Natural killer cell (primary cell): ENCODE measurements around the gene SHISA6. TPM values are rescaled to one million over a fixed set of nuclear protein-coding genes. Genes with fewer than 3 reads are reported as not detected.

Experiments
- ATAC-seq, 3 donors: fragments of 150-1000 bp in 2 of 3; fragments of 200-7000 bp in 1 of 3; cut with Tn5 transposase; 1 replicate in 1 of 3; 2 replicates in 2 of 3; pipeline ENCODE4 v1.10.0; 2021; ENCODE audit warnings: mild to moderate bottlenecking in 2 of 3, moderate library complexity in 2 of 3
- DNase-seq, 2 donors: peaks; one replicate each; pipeline versions ENCODE4 v3.0.0 to v3.0.0-alpha.2; 2013 to 2021; ENCODE audit warnings: mixed read lengths in 1 of 2
- H3K27ac ChIP-seq: one replicate; pipeline ENCODE4 v1.5.1; 2013; ENCODE audit warnings: mild to moderate bottlenecking, low read length
- H3K27me3 ChIP-seq: one replicate; pipeline ENCODE4 v1.6.1; 2013; ENCODE audit warnings: low read length; ENCODE audit not compliant: control insufficient read depth, insufficient read depth
- H3K36me3 ChIP-seq: one replicate; pipeline ENCODE4 v1.6.1; 2013; ENCODE audit warnings: low read length; ENCODE audit not compliant: control insufficient read depth, insufficient read depth
- H3K4me1 ChIP-seq: one replicate; pipeline ENCODE4 v1.6.1; 2013; ENCODE audit warnings: low read length; ENCODE audit not compliant: control insufficient read depth, insufficient read depth
- H3K4me3 ChIP-seq: one replicate; pipeline ENCODE4 v1.5.1; 2013; ENCODE audit warnings: low read length
- H3K9me3 ChIP-seq: one replicate; pipeline ENCODE4 v1.6.1; 2013; ENCODE audit warnings: low read length; ENCODE audit not compliant: control insufficient read depth, insufficient read depth
- H3K27ac Mint-ChIP-seq, 2 donors: one replicate each; pipeline ENCODE4 v1.8.0; 2022; ENCODE audit warnings: mild to moderate bottlenecking in 2 of 2, mixed read lengths in 2 of 2, moderate library complexity in 1 of 2
- H3K27me3 Mint-ChIP-seq, 2 donors: one replicate each; pipeline ENCODE4 v1.8.0; 2022; ENCODE audit warnings: low read depth in 2 of 2, mixed read lengths in 2 of 2
- H3K36me3 Mint-ChIP-seq: one replicate; pipeline ENCODE4 v1.8.0; 2022; ENCODE audit warnings: mixed read lengths
- H3K4me1 Mint-ChIP-seq, 2 donors: one replicate each; pipeline ENCODE4 v1.8.0; 2022; ENCODE audit warnings: mixed read lengths in 2 of 2
- H3K4me3 Mint-ChIP-seq: one replicate; pipeline ENCODE4 v1.8.0; 2022; ENCODE audit warnings: mild to moderate bottlenecking, moderate library complexity, mixed read lengths
- H3K9me3 Mint-ChIP-seq, 2 donors: one replicate each; pipeline ENCODE4 v1.8.0; 2022; ENCODE audit warnings: mixed read lengths in 2 of 2
- WGBS: methylation state at CpG from one replicate; pipeline ENCODE4 v1.1.7; 2013; ENCODE audit warnings: missing lambda C conversion rate; ENCODE audit not compliant: insufficient coverage; 5-methylcytosine and 5-hydroxymethylcytosine counted together
- intact Hi-C: fragments of 100-400 bp; cut with micrococcal nuclease; formaldehyde crosslinking; loops from one replicate; pipeline ENCODE4 v1.14.2; 2022
- total RNA-seq, 4 donors: library from RNA; stranded (reverse); fragments of 120-200 nt in 1 of 4; gene quantifications; one replicate each; pipeline versions ENCODE4 v1.2.3 to v1.2.4, GENCODE V29; 2013 to 2022
- TF ChIP-seq, protein P1 (sequence below): fragments of 200-600 bp; IDR thresholded peaks from one replicate; pipeline ENCODE4 v1.8.0; 2022; ENCODE audit warnings: antibody characterized with exemption

The SHISA6 gene
- total RNA-seq, 3 donors from 2014 or later (not counting 1 experiment from before 2014, with no cell fraction given) = not detected

DNA sequence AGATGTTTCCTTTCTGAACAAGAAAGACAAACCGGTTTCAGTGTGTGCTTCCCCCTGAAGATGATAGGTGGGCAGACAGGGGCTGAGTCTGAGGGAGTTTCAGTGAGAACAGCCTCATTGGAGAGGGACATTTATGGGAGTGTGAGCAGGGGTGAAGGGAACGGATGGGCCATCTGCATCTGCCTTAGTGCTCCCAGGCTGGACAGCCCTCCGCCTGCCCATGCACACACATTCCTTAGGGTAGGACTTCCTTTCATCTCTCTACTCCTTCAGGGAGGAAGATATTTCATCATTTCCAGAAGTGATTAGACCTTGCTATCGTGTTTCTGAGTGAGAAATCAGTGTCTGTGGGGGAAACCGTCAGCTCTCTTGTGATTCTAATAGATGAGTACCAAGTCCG lies 3.8 kb downstream of the SHISA6 start:
- Histone ChIP-seq H3K27me3 (peaks cover 5% of the 10 kb centered on the region), H3K36me3 (no peaks in the 10 kb centered on the region), H3K27ac (no peak overlapping the region), H3K4me3 (no peak overlapping the region), H3K9me3 (no peaks in the 10 kb centered on the region), H3K4me1 (no peaks in the 10 kb centered on the region)
- H3K4me3 Mint-ChIP-seq = no peak overlapping the region
- WGBS = 44% methylated on average over 6 of the region's 6 CpGs
- TF ChIP-seq, protein P1, sequence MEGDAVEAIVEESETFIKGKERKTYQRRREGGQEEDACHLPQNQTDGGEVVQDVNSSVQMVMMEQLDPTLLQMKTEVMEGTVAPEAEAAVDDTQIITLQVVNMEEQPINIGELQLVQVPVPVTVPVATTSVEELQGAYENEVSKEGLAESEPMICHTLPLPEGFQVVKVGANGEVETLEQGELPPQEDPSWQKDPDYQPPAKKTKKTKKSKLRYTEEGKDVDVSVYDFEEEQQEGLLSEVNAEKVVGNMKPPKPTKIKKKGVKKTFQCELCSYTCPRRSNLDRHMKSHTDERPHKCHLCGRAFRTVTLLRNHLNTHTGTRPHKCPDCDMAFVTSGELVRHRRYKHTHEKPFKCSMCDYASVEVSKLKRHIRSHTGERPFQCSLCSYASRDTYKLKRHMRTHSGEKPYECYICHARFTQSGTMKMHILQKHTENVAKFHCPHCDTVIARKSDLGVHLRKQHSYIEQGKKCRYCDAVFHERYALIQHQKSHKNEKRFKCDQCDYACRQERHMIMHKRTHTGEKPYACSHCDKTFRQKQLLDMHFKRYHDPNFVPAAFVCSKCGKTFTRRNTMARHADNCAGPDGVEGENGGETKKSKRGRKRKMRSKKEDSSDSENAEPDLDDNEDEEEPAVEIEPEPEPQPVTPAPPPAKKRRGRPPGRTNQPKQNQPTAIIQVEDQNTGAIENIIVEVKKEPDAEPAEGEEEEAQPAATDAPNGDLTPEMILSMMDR = no peak
- ATAC-seq (no peak), DNase-seq (no peak)
- H3K9me3 Mint-ChIP-seq = no peaks in the 10 kb centered on the region
- intact Hi-C loops = no loop called here
- peaks cover 29 to 30% of the 10 kb centered on the region in 2 donors for H3K27me3 Mint-ChIP-seq
- H3K27ac Mint-ChIP-seq = no peak overlapping the region
- no peaks in the 10 kb centered on the region for H3K36me3 Mint-ChIP-seq
- no peaks in the 10 kb centered on the region for H3K4me1 Mint-ChIP-seq

DNA sequence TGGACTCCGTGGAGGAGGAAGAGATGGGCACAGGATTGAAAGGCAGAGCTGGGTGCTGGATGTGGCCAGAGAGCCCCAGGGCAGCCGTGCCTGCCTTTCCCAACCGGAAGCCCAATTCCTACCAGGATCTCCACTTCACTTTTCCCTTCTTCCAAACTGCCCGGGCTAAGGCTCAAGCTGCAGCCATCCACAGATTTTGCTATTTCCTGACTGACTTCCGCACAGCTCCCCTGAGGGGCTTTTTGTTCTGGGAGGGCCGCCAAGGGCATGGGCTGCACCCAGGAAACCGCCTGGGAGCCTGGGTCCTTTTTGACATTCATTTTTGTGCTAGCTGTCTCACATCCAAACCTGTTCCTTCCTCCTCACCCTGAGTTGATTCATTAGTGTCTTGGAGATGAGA lies 4.2 kb downstream of the SHISA6 start:
- H3K4me3 Mint-ChIP-seq = no peak overlapping the region
- H3K27me3 Mint-ChIP-seq = peaks cover 28 to 30% of the 10 kb centered on the region in 2 donors
- H3K27ac Mint-ChIP-seq = no peak overlapping the region
- no peaks in the 10 kb centered on the region for H3K4me1 Mint-ChIP-seq
- no peak overlapping the region for H3K27ac ChIP-seq
- WGBS = 53% methylated on average over 7 of the region's 7 CpGs
- TF ChIP-seq, protein P1 = no peak
- DNase-seq (no peak), ATAC-seq (no peak)
- H3K36me3 ChIP-seq = no peaks in the 10 kb centered on the region
- intact Hi-C loops = no loop called here
- no peaks in the 10 kb centered on the region for H3K4me1 ChIP-seq
- H3K27me3 ChIP-seq = peaks cover 5% of the 10 kb centered on the region
- H3K4me3 ChIP-seq = no peak overlapping the region
- H3K9me3 ChIP-seq = no peaks in the 10 kb centered on the region
- H3K36me3 Mint-ChIP-seq = no peaks in the 10 kb centered on the region
- no peaks in the 10 kb centered on the region for H3K9me3 Mint-ChIP-seq

DNA sequence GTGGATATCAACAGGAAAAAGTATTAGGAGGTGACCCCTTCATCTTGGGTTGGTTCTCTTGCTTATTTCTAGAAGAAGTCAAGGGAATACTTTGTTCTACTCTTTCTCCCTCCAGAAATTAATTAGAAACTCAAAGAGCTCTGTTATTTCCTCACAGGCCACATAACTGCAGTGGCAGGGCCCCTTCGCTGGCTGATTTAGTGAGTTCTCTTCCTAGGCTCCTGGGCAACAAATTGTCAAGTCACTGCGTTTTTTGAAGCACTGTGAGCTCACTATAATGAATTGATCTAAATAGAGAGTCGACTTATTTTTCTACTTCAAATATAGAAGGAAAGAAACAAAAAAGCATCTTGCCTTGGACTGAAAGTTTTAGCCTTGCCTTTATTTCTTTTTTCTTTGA lies 4.8 kb downstream of the SHISA6 start:
- Histone ChIP-seq H3K9me3 (no peaks in the 10 kb centered on the region), H3K36me3 (no peaks in the 10 kb centered on the region), H3K27me3 (peaks cover 5% of the 10 kb centered on the region), H3K27ac (no peak overlapping the region), H3K4me3 (no peak overlapping the region), H3K4me1 (no peaks in the 10 kb centered on the region)
- no peaks in the 10 kb centered on the region for H3K36me3 Mint-ChIP-seq
- DNase-seq (no peak), ATAC-seq (no peak)
- TF ChIP-seq, protein P1 = no peak
- H3K4me1 Mint-ChIP-seq = no peaks in the 10 kb centered on the region
- H3K27ac Mint-ChIP-seq = no peak overlapping the region
- H3K4me3 Mint-ChIP-seq = no peak overlapping the region
- 62% methylated on average over 2 of the region's 3 CpGs for WGBS
- H3K27me3 Mint-ChIP-seq = peaks cover 28 to 30% of the 10 kb centered on the region in 2 donors
- H3K9me3 Mint-ChIP-seq = no peaks in the 10 kb centered on the region
- intact Hi-C loops = no loop called here

DNA sequence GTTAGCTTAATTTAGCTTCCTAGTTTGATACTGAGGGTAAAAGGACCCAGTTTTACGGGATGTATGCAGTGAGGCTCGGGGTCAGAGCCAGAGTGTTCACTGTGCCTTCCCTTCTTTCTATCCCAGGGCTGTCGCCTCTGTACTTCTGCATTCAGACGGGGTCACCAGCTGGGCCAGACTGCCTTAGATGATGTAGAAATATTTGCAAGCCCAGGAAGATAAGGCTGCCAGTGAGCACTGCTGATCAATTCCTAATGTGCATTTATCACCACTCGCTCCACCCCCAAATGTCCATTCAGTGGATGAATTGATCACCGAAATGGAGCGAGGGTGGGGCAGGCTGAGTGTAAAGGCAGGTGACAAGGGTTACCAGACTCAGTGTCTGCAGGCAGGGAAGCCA lies 9.1 kb downstream of the SHISA6 start:
- Histone ChIP-seq H3K27me3 (no peaks in the 10 kb centered on the region), H3K4me1 (no peaks in the 10 kb centered on the region), H3K36me3 (no peaks in the 10 kb centered on the region), H3K4me3 (no peak overlapping the region), H3K27ac (no peak overlapping the region), H3K9me3 (no peaks in the 10 kb centered on the region)
- Mint-ChIP-seq H3K27me3 (no peaks in the 10 kb centered on the region), H3K36me3 (no peaks in the 10 kb centered on the region), H3K4me1 (no peaks in the 10 kb centered on the region), H3K4me3 (no peak overlapping the region), H3K9me3 (no peaks in the 10 kb centered on the region), H3K27ac (no peak overlapping the region)
- no peak for DNase-seq
- no peak for ATAC-seq
- TF ChIP-seq, protein P1 = no peak
- WGBS = 87% methylated on average over 7 of the region's 7 CpGs
- intact Hi-C loops = no loop called here
